ENCODE data around the gene OR6C6. TPM values are rescaled to one million over a fixed set of nuclear protein-coding genes. Genes with fewer than 3 reads are reported as not detected.

The OR6C6 gene
- total RNA-seq, 4 donors from 2014 or later, result not detected

GRCh38 chr12:55250944-55251343 lies 45.4 kb downstream of the OR6C6 start:
- DNase-seq, result no peak
- Histone ChIP-seq H3K4me3 (no peak overlapping the region), H3K36me3 (no peaks in the 10 kb centered on the region), H3K9me3 (no peaks in the 10 kb centered on the region), H3K4me1 (no peaks in the 10 kb centered on the region), H3K27me3 (no peaks in the 10 kb centered on the region), H3K27ac (no peak overlapping the region)
- intact Hi-C loops (cut with DNase I; ENCODE audit: low total_unique reads), result no loop called here
- TF ChIP-seq CTCF (IDR thresholded peaks at IDR 0.05) (no peak), POLR2A (IDR thresholded peaks at IDR 0.05) (no peak)

- H3K27ac ChIP-seq, result no peak overlapping the region
- no peak for DNase-seq
- no peak overlapping the region for H3K4me3 ChIP-seq
- no peaks in the 10 kb centered on the region for H3K27me3 ChIP-seq
- H3K4me1 ChIP-seq, result no peaks in the 10 kb centered on the region
- intact Hi-C loops (cut with DNase I; ENCODE audit: low total_unique reads), result no loop called here
- no peaks in the 10 kb centered on the region for H3K36me3 ChIP-seq
- TF ChIP-seq CTCF (IDR thresholded peaks at IDR 0.05), result no peak
- TF ChIP-seq POLR2A (IDR thresholded peaks at IDR 0.05), result no peak
- no peaks in the 10 kb centered on the region for H3K9me3 ChIP-seq
These were observed 50.2 kb downstream of the OR6C6 start for GRCh38 chr12:55246159-55246558.

GRCh38 chr12:55244309-55244708 lies 52.1 kb downstream of the OR6C6 start, which contains the start of gene OR6C74:
TSS of gene OR6C74 (plus strand) at chr12:55244609. CDS start at chr12:55247288, 2,679 bp downstream.
- no peak within 1 kb of the TSS for H3K27ac ChIP-seq
- H3K9me3 ChIP-seq, result no peaks in the 10 kb centered on the region
- TF ChIP-seq POLR2A (IDR thresholded peaks at IDR 0.05) (no peak), CTCF (IDR thresholded peaks at IDR 0.05) (no peak)
- intact Hi-C loops (cut with DNase I; ENCODE audit: low total_unique reads), result no loop called here
- no peak for DNase-seq
- no peaks in the 10 kb centered on the region for H3K27me3 ChIP-seq
- no peaks in the 10 kb centered on the region for H3K4me1 ChIP-seq
- H3K4me3 ChIP-seq, result no peak within 1 kb of the TSS
- H3K36me3 ChIP-seq, result no peaks in the 10 kb centered on the region

Other genes with a start within 250 kb of the OR6C6 start
- not detected for gene OR9K2, start 170.2 kb downstream of the OR6C6 start, total RNA-seq
- not detected for gene OR10A7, start 75.5 kb downstream of the OR6C6 start, total RNA-seq
- not detected for gene OR6C74, start 52.0 kb downstream of the OR6C6 start, total RNA-seq
- not detected for gene OR6C1, start 17.8 kb upstream of the OR6C6 start, total RNA-seq
- gene OR6C3, start 34.2 kb upstream of the OR6C6 start, total RNA-seq, result not detected
- not detected for gene OR6C75, start 66.4 kb upstream of the OR6C6 start, total RNA-seq
- gene OR6C65, start 104.0 kb upstream of the OR6C6 start, total RNA-seq, result not detected
- gene OR6C76, start 129.7 kb upstream of the OR6C6 start, total RNA-seq, result not detected
- not detected for gene OR6C2, start 147.5 kb upstream of the OR6C6 start, total RNA-seq
- gene OR6C70, start 173.6 kb upstream of the OR6C6 start, total RNA-seq, result not detected
- gene OR6C68, start 195.8 kb upstream of the OR6C6 start, total RNA-seq, result not detected